Liver (tissue), 9 donors: ENCODE results near the gene EMC6. TPM values are rescaled to one million over a fixed set of nuclear protein-coding genes. Genes with fewer than 3 reads are reported as not detected.

Experiments
- DNase-seq: peaks from one replicate; pipeline ENCODE4 v3.0.0-alpha.2; 2017; ENCODE audit warnings: low spot score
- H3K27ac ChIP-seq, 2 donors: one replicate each; pipeline ENCODE4 v1.7.0; 2013; ENCODE audit warnings: inconsistent platforms in 2 of 2, low read length in 2 of 2, control low read depth in 1 of 2, low read depth in 1 of 2, mild to moderate bottlenecking in 1 of 2
- H3K27me3 ChIP-seq, 4 donors: one replicate each; pipeline versions ENCODE4 v1.6.1 to v1.7.0; 2013; ENCODE audit warnings: low read length in 3 of 4, inconsistent platforms in 1 of 4, mild to moderate bottlenecking in 1 of 4, moderate library complexity in 1 of 4; ENCODE audit not compliant: control insufficient read depth in 4 of 4, insufficient read depth in 4 of 4
- H3K36me3 ChIP-seq, 4 donors: one replicate each; pipeline versions ENCODE4 v1.6.1 to v1.7.0; 2013; ENCODE audit warnings: low read length in 3 of 4, mild to moderate bottlenecking in 3 of 4, low read depth in 1 of 4, moderate library complexity in 1 of 4; ENCODE audit not compliant: control insufficient read depth in 4 of 4, insufficient read depth in 3 of 4
- H3K4me1 ChIP-seq, 4 donors: one replicate each; pipeline versions ENCODE4 v1.6.1 to v1.7.0; 2013; ENCODE audit warnings: low read length in 3 of 4, mild to moderate bottlenecking in 3 of 4, moderate library complexity in 1 of 4; ENCODE audit not compliant: control insufficient read depth in 4 of 4, insufficient read depth in 4 of 4
- H3K4me3 ChIP-seq, 3 donors: one replicate each; pipeline versions ENCODE4 v1.6.1 to v1.7.0; 2013; ENCODE audit warnings: low read length in 3 of 3, control low read depth in 1 of 3, low read depth in 1 of 3, mild to moderate bottlenecking in 1 of 3
- H3K9ac ChIP-seq, 2 donors: one replicate each; pipeline ENCODE4 v1.7.0; 2013; ENCODE audit warnings: low read length in 2 of 2, mild to moderate bottlenecking in 2 of 2, moderate library complexity in 2 of 2, control low read depth in 1 of 2, low read depth in 1 of 2
- H3K9me3 ChIP-seq, 4 donors: one replicate each; pipeline versions ENCODE4 v1.6.1 to v1.7.0; 2013; ENCODE audit warnings: low read length in 3 of 4; ENCODE audit not compliant: control insufficient read depth in 4 of 4
- ATF3 ChIP-seq: IDR thresholded peaks from 2 replicates; pipeline ENCODE4 v1.6.1; 2016; ENCODE audit warnings: antibody characterized with exemption
- CTCF ChIP-seq: fragments of 150-350 bp; IDR thresholded peaks from 2 replicates; pipeline ENCODE4 v1.5.1; 2017; ENCODE audit warnings: improper control_type of control experiment, low read depth, low read length; ENCODE audit not compliant: missing input control
- EGR1 ChIP-seq, 2 donors: IDR thresholded peaks; 2 replicates each; pipeline ENCODE4 v1.6.1; 2016 to 2018; ENCODE audit warnings: antibody characterized with exemption in 2 of 2, low read depth in 2 of 2
- FOXA1 ChIP-seq: IDR thresholded peaks from 2 replicates; pipeline ENCODE4 v1.6.1; 2016; ENCODE audit warnings: antibody characterized with exemption
- FOXA2 ChIP-seq: IDR thresholded peaks from 2 replicates; pipeline ENCODE4 v1.6.1; 2016; ENCODE audit warnings: antibody characterized with exemption
- GABPA ChIP-seq, 2 donors: IDR thresholded peaks in 1 of 2; conservative IDR thresholded peaks in 1 of 2; 2 replicates each; pipeline ENCODE4 v1.6.1; 2016; ENCODE audit warnings: antibody characterized with exemption in 2 of 2, mild to moderate bottlenecking in 1 of 2, moderate library complexity in 1 of 2
- HNF4A ChIP-seq, 2 donors: conservative IDR thresholded peaks; 2 replicates each; pipeline ENCODE4 v1.6.1; 2016; ENCODE audit warnings: antibody characterized with exemption in 2 of 2, mild to moderate bottlenecking in 2 of 2
- JUND ChIP-seq, 2 donors: IDR thresholded peaks; 2 replicates each; pipeline ENCODE4 v1.6.1; 2016; ENCODE audit warnings: antibody characterized with exemption in 2 of 2
- MAX ChIP-seq: IDR thresholded peaks from 2 replicates; pipeline ENCODE4 v1.6.1; 2016; ENCODE audit warnings: antibody characterized with exemption
- RAD21 ChIP-seq, 2 donors: IDR thresholded peaks; 2 replicates each; pipeline ENCODE4 v1.6.1; 2016; ENCODE audit warnings: antibody characterized with exemption in 2 of 2, mild to moderate bottlenecking in 2 of 2
- REST ChIP-seq: IDR thresholded peaks from 2 replicates; pipeline ENCODE4 v1.6.1; 2016; ENCODE audit warnings: antibody characterized with exemption, mild to moderate bottlenecking
- RXRA ChIP-seq, 2 donors: IDR thresholded peaks; 2 replicates each; pipeline ENCODE4 v1.6.1; 2017 to 2018; ENCODE audit warnings: antibody characterized with exemption in 2 of 2, mild to moderate bottlenecking in 1 of 2
- SP1 ChIP-seq: IDR thresholded peaks from 2 replicates; pipeline ENCODE4 v1.6.1; 2018; ENCODE audit warnings: antibody characterized with exemption, mild to moderate bottlenecking
- TAF1 ChIP-seq: conservative IDR thresholded peaks from 2 replicates; pipeline ENCODE4 v1.6.1; 2016; ENCODE audit warnings: antibody characterized with exemption, mild to moderate bottlenecking
- YY1 ChIP-seq: IDR thresholded peaks from 2 replicates; pipeline ENCODE4 v1.6.1; 2016; ENCODE audit warnings: antibody characterized with exemption, mild to moderate bottlenecking
- ZBTB33 ChIP-seq: IDR thresholded peaks from 2 replicates; pipeline ENCODE4 v1.6.1; 2016; ENCODE audit warnings: antibody characterized with exemption
- WGBS: extraction: QIAGEN DNeasy Blood & Tissue Kit; methylation state at CpG from one replicate; pipeline ENCODE4 v1.1.7; 2013; 5-methylcytosine and 5-hydroxymethylcytosine counted together
- polyA plus RNA-seq, 2 donors: library from polyadenylated mRNA; stranded (reverse) in 1 of 2; unstranded in 1 of 2; fragments of 200-250 nt in 1 of 2; fragments of >200 nt in 1 of 2; fragmentation: Nextera tagmentation in 1 of 2; extraction: Ambion mirVana in 1 of 2; gene quantifications; one replicate each; pipeline versions ENCODE4 v1.2.1 to v1.2.3, GENCODE V29; 2013 to 2015
- total RNA-seq, 2 donors: library from RNA; depleted of rRNA; stranded (reverse); fragments of >200 nt; gene quantifications; one replicate each; pipeline ENCODE4 v1.2.3, GENCODE V29; 2014
- donor health status: healthy.
- donor health status: healthy.
- donor health status: healthy.
- donor health status: healthy.
- donor health status: healthy.

EMC6 gene
- total and polyA plus RNA-seq, 4 donors, result 12.3 to 107 (median 47.6) TPM

- 3% methylated on average over 39 of the region's 39 CpGs for WGBS
- TF ChIP-seq SP1 (peak; percentile 37), RXRA (IDR thresholded peaks at IDR 0.05) (peak in 1 of 2 donors; percentile 19), REST (peak; percentile 33), TAF1 (peak; percentile 64), FOXA2 (no peak), GABPA (IDR thresholded peaks at IDR 0.05 in 1 of 2, conservative IDR thresholded peaks at IDR 0.05 in 1 of 2) (no peak), YY1 (no peak), RAD21 (IDR thresholded peaks at IDR 0.05) (peak in 1 of 2 donors; percentile 16), FOXA1 (no peak), HNF4A (conservative IDR thresholded peaks at IDR 0.05) (peak in 1 of 2 donors; percentile 10), MAX (no peak)
- Histone ChIP-seq H3K9me3 (no peaks in the 10 kb centered on the region), H3K27ac (peak overlapping the region; percentile 88 to 90), H3K9ac (peak overlapping the region; percentile 47 to 71), H3K36me3 (peaks cover 2 to 8% (median 5%) of the 10 kb centered on the region in 4 donors), H3K4me3 (peak overlapping the region; percentile 70 to 83 (median 82)), H3K27me3 (no peaks in the 10 kb centered on the region), H3K4me1 (peaks cover 0 to 24% (median 23%) of the 10 kb centered on the region in 4 donors)
- peak; percentile 70 for DNase-seq
Observed at GRCh38 chr17:3667366-3668278, 990 bp upstream of the EMC6 start.

GRCh38 chr17:3669085-3669347, 404 bp downstream of the EMC6 start:
- Histone ChIP-seq H3K27me3 (no peaks in the 10 kb centered on the region), H3K9me3 (no peaks in the 10 kb centered on the region), H3K4me1 (peaks cover 0 to 24% (median 23%) of the 10 kb centered on the region in 4 donors), H3K36me3 (peaks cover 0 to 7% (median 2%) of the 10 kb centered on the region in 4 donors), H3K9ac (peak overlapping the region; percentile 42 to 46), H3K27ac (peak overlapping the region; percentile 58 to 88), H3K4me3 (peak overlapping the region; percentile 84 to 98 (median 94))
- DNase-seq, result no peak
- WGBS, result under 1% methylated on average over 32 of the region's 32 CpGs
- no peak for TF ChIP-seq MAX
- TF ChIP-seq ATF3, result no peak
- TF ChIP-seq ZBTB33, result no peak
- no peak for TF ChIP-seq EGR1 (IDR thresholded peaks at IDR 0.05; ENCODE audit: low read depth in 2 of 2)
- no peak for TF ChIP-seq SP1
- TF ChIP-seq JUND (IDR thresholded peaks at IDR 0.05), result no peak
- TF ChIP-seq YY1, result no peak
- no peak for TF ChIP-seq CTCF
- no peak for TF ChIP-seq GABPA (IDR thresholded peaks at IDR 0.05 in 1 of 2, conservative IDR thresholded peaks at IDR 0.05 in 1 of 2)
- TF ChIP-seq FOXA2, result no peak
- TF ChIP-seq TAF1, result no peak
